GM21723 (cell line): ENCODE data around the gene DGCR2.
"Not testable (repeated sequence)": the region's sequence is repeated elsewhere in the genome, so short reads cannot be mapped to it uniquely, and the experiment has no call there.

Experiments
- ATAC-seq: cut with Tn5 transposase; IDR thresholded peaks from one replicate; pipeline ENCODE4 v1.9.1; 2021; ENCODE audit warnings: mild to moderate bottlenecking, moderate library complexity; ENCODE audit not compliant: unreplicated experiment

DGCR2 gene

GRCh38 chr22:19085233-19085718 lies 36.9 kb downstream of the DGCR2 start:
- ATAC-seq = no peak

- ATAC-seq = not testable (repeated sequence)
These were observed 37.6 kb downstream of the DGCR2 start for GRCh38 chr22:19084586-19084985.

- not testable (repeated sequence) for ATAC-seq
These were observed 38.1 kb downstream of the DGCR2 start for GRCh38 chr22:19084126-19084525.

- ATAC-seq = no peak
These were observed 39.4 kb downstream of the DGCR2 start for GRCh38 chr22:19082793-19083192.

GRCh38 chr22:19082101-19082500 lies 40.1 kb downstream of the DGCR2 start:
- ATAC-seq = no peak

GRCh38 chr22:19081351-19081750 lies 40.9 kb downstream of the DGCR2 start:
- no peak for ATAC-seq

GRCh38 chr22:19080853-19081252 lies 41.4 kb downstream of the DGCR2 start:
- ATAC-seq = no peak

- no peak for ATAC-seq
These were observed 42.5 kb downstream of the DGCR2 start for GRCh38 chr22:19079691-19080090.

- no peak for ATAC-seq
These were observed 46.8 kb downstream of the DGCR2 start for GRCh38 chr22:19075404-19075803.

GRCh38 chr22:19072853-19073252 lies 49.4 kb downstream of the DGCR2 start:
- not testable (repeated sequence) for ATAC-seq

GRCh38 chr22:19070397-19071169 lies 51.6 kb downstream of the DGCR2 start:
- ATAC-seq = no peak

- no peak for ATAC-seq
These were observed 52.8 kb downstream of the DGCR2 start for GRCh38 chr22:19069451-19069850.

GRCh38 chr22:19068784-19069271 lies 53.4 kb downstream of the DGCR2 start:
- ATAC-seq = no peak

- no peak for ATAC-seq
These were observed 54.4 kb downstream of the DGCR2 start for GRCh38 chr22:19067696-19068348.

- ATAC-seq = no peak
These were observed 55.5 kb downstream of the DGCR2 start for GRCh38 chr22:19066531-19067271.

- ATAC-seq = no peak
These were observed 56.3 kb downstream of the DGCR2 start for GRCh38 chr22:19065929-19066328.

GRCh38 chr22:19065298-19065859 lies 56.8 kb downstream of the DGCR2 start:
- ATAC-seq = no peak

- ATAC-seq = no peak
These were observed 57.7 kb downstream of the DGCR2 start for GRCh38 chr22:19064354-19065054.

GRCh38 chr22:19063581-19064353 lies 58.4 kb downstream of the DGCR2 start:
- ATAC-seq = no peak

- ATAC-seq = no peak
These were observed 59.3 kb downstream of the DGCR2 start for GRCh38 chr22:19062943-19063308.
